K562 (cell line): ENCODE results near the gene SNX10. TPM values are rescaled to one million over a fixed set of nuclear protein-coding genes. Genes with fewer than 3 reads are reported as not detected.
A peak's percentile ranks its signal among the peaks of the same experiment; 100 is the strongest.

Experiments used
- ATAC-seq: fragments of 200-7000 bp; cut with Tn5 transposase; 3 replicates; pipeline ENCODE4 v1.9.1; 2020; ENCODE audit warnings: moderate library complexity
- BruUV-seq: library from RNA; stranded (reverse); fragments of 400-500 nt; replicated peaks from 2 replicates; lab custom pipeline; 2021; lab: Mats Ljungman, UMichigan
- CTCF ChIA-PET: fragments of 300-600 bp; formaldehyde crosslinking; extraction: SDS; loops from one replicate; lab custom pipeline; 2021; ENCODE audit warnings: low intra/inter-chr PET ratio; lab: Yijun Ruan, JAX
- POLR2A ChIA-PET: fragments of 300-600, 350-650 bp; sonication (Branson Sonifier 250); formaldehyde crosslinking; extraction: SDS; loops from one replicate; lab custom pipeline; 2021; ENCODE audit warnings: antibody characterized with exemption, inconsistent platforms; lab: Yijun Ruan, JAX
- DNase-seq, 4 experiments: peaks; one replicate each; pipeline versions ENCODE4 v3.0.0 to v3.0.0-alpha.2; 2011 to 2018; ENCODE audit warnings: low spot score in 3 of 4, mixed read lengths in 3 of 4; ENCODE audit errors: extremely low read depth in 1 of 4
- FAIRE-seq: peaks from 2 replicates; lab custom pipeline; 2011; peaks lifted over from hg19 to GRCh38; lab: Jason Lieb, UNC
- H2AFZ ChIP-seq: 2 replicates; pipeline ENCODE4 v1.6.0; 2011; ENCODE audit warnings: low read depth, low read length, control low read depth, inconsistent platforms
- H3K27ac ChIP-seq: fragments of 200-600 bp; 3 replicates; pipeline ENCODE4 v1.8.0; 2011; ENCODE audit warnings: low read depth, mild to moderate bottlenecking, control low read depth, inconsistent platforms, low read length, moderate library complexity, mixed read lengths; ENCODE audit errors: extremely low read depth
- H3K27me3 ChIP-seq, 2 experiments: fragments of 300-600 bp in 1 of 2; 2 replicates in 1 of 2; 3 replicates in 1 of 2; pipeline versions ENCODE4 v1.6.0 to v1.8.0; 2011; ENCODE audit warnings: inconsistent platforms in 2 of 2, low read length in 2 of 2, mild to moderate bottlenecking in 1 of 2, mixed read lengths in 1 of 2, moderate library complexity in 1 of 2; ENCODE audit not compliant: control insufficient read depth in 2 of 2, insufficient read depth in 2 of 2
- H3K36me3 ChIP-seq: fragments of 300-600 bp; 3 replicates; pipeline ENCODE4 v1.8.0; 2011; ENCODE audit warnings: mild to moderate bottlenecking, low read length, inconsistent platforms; ENCODE audit not compliant: control insufficient read depth, insufficient read depth
- H3K4me1 ChIP-seq, 2 experiments: fragments of 200-600 bp in 1 of 2; replicated peaks in 1 of 2; 2 replicates in 1 of 2; 3 replicates in 1 of 2; pipeline versions ENCODE4 v1.5.1 to v1.8.0; 2011; ENCODE audit warnings: inconsistent platforms in 2 of 2, low read length in 2 of 2, mild to moderate bottlenecking in 1 of 2, mixed read lengths in 1 of 2, moderate library complexity in 1 of 2; ENCODE audit not compliant: control insufficient read depth in 2 of 2, insufficient read depth in 2 of 2
- H3K4me2 ChIP-seq: 2 replicates; pipeline ENCODE4 v1.6.1; 2011; ENCODE audit warnings: low read length, control low read depth, inconsistent platforms, mixed read lengths; ENCODE audit not compliant: insufficient read depth
- H3K4me3 ChIP-seq: fragments of 200-600 bp; sonication (generic), shearing (Covaris generic); 2 replicates; pipeline ENCODE4 v1.5.1; 2016; ENCODE audit warnings: control low read depth, inconsistent platforms
- H3K79me2 ChIP-seq: fragments of 200-600 bp; 3 replicates; pipeline ENCODE4 v1.8.0; 2011; ENCODE audit warnings: low read length, inconsistent platforms; ENCODE audit not compliant: control insufficient read depth, insufficient read depth
- H3K9ac ChIP-seq, 2 experiments: 2 replicates each; pipeline versions ENCODE4 v1.6.0 to v1.6.1; 2011; ENCODE audit warnings: low read depth in 2 of 2, low read length in 2 of 2, control low read depth in 1 of 2, inconsistent platforms in 1 of 2, mild to moderate bottlenecking in 1 of 2, mixed read lengths in 1 of 2; ENCODE audit not compliant: insufficient read depth in 1 of 2
- H3K9me1 ChIP-seq: one replicate; pipeline ENCODE4 v1.6.0; 2011; ENCODE audit warnings: inconsistent platforms, mild to moderate bottlenecking, low read length, moderate library complexity; ENCODE audit not compliant: control insufficient read depth, insufficient read depth
- H3K9me3 ChIP-seq: replicated peaks from 2 replicates; pipeline ENCODE4 v1.5.1; 2011; ENCODE audit warnings: low read depth, low read length, inconsistent platforms; ENCODE audit not compliant: control insufficient read depth, insufficient read depth
- H4K20me1 ChIP-seq: replicated peaks from 2 replicates; pipeline ENCODE4 v1.6.1; 2011; ENCODE audit warnings: low read length, inconsistent platforms, mixed read lengths; ENCODE audit not compliant: control insufficient read depth, insufficient read depth
- BCL6 ChIP-seq: fragments of 250-450 bp; sonication (Bioruptor Pico); IDR thresholded peaks from 2 replicates; pipeline ENCODE4 v1.4.0; 2020
- CGGBP1 ChIP-seq: fragments of 250-450 bp; sonication (Bioruptor Pico); IDR thresholded peaks from 2 replicates; pipeline ENCODE4 v1.9.0; 2021; ENCODE audit warnings: mild to moderate bottlenecking
- E2F4 ChIP-seq: sonication (generic); formaldehyde crosslinking; IDR thresholded peaks from 2 replicates; pipeline ENCODE4 v1.8.0; 2022; ENCODE audit warnings: mild to moderate bottlenecking, low read depth, missing genetic modification reagents
- ESRRA ChIP-seq: fragments of 450-650 bp; IDR thresholded peaks from 2 replicates; pipeline ENCODE4 v1.6.1; 2014; ENCODE audit warnings: low read depth, mild to moderate bottlenecking, moderate library complexity, borderline replicate concordance
- FOXA1 ChIP-seq: fragments of 450-650 bp; IDR thresholded peaks from 2 replicates; pipeline ENCODE4 v1.6.1; 2016; ENCODE audit warnings: mild to moderate bottlenecking, borderline replicate concordance
- MED1 ChIP-seq: sonication (generic); formaldehyde crosslinking; IDR thresholded peaks from 2 replicates; pipeline ENCODE4 v1.8.1; 2023; ENCODE audit warnings: missing genetic modification reagents, borderline replicate concordance
- NELFE ChIP-seq: IDR thresholded peaks from 2 replicates; pipeline ENCODE4 v1.6.1; 2011; ENCODE audit warnings: mild to moderate bottlenecking; ENCODE audit not compliant: insufficient read depth, insufficient read length
- RBM25 ChIP-seq: fragments of 200-400 bp; formaldehyde crosslinking; IDR thresholded peaks from 2 replicates; pipeline ENCODE4 v1.6.1; 2018; ENCODE audit warnings: low read length, low read depth, moderate library complexity; ENCODE audit not compliant: severe bottlenecking
- RFX7 ChIP-seq: fragments of 250-450 bp; sonication (Bioruptor Pico); IDR thresholded peaks from 2 replicates; pipeline ENCODE4 v1.5.1; 2021; ENCODE audit warnings: mild to moderate bottlenecking
- TAL1 ChIP-seq: fragments of 450-650 bp; IDR thresholded peaks from 2 replicates; pipeline ENCODE4 v1.6.1; 2016; ENCODE audit warnings: mild to moderate bottlenecking
- ZNF584 ChIP-seq: fragments of 200-800 bp; sonication (Bioruptor generic); IDR thresholded peaks from 2 replicates; pipeline ENCODE4 v1.6.1; 2016; ENCODE audit warnings: low read depth, mild to moderate bottlenecking, missing genetic modification characterization, missing compliant biosample characterization
- WGBS: fragments of 100-300 bp; shearing (Covaris generic); methylation state at CpG from one replicate; pipeline ENCODE4 v1.1.6; 2016; ENCODE audit warnings: low coverage, mixed read lengths; ENCODE audit not compliant: insufficient coverage; ENCODE audit errors: missing lambda C conversion rate; 5-methylcytosine and 5-hydroxymethylcytosine counted together
- in situ Hi-C: fragments of 300-500 bp; cut with MboI; formaldehyde crosslinking; loops from 4 replicates; pipeline ENCODE4 v1.15.0; 2018; ENCODE audit warnings: inconsistent platforms, mixed read lengths
- intact Hi-C: fragments of 100-400 bp; cut with micrococcal nuclease; formaldehyde crosslinking; loops from 2 replicates; pipeline ENCODE4 v1.14.2; 2022
- polyA plus RNA-seq, 8 experiments: library from polyadenylated mRNA; depleted of rRNA in 4 of 8; stranded (reverse) in 5 of 8; unstranded in 3 of 8; fragments of >200 nt; fragmentation: Nextera tagmentation in 2 of 8; fragmentation: Illumina TruSeq in 1 of 8; extraction: Ambion mirVana in 2 of 8; extraction: Trizol in 1 of 8; gene quantifications; 2 replicates each; pipeline versions ENCODE4 v1.2.1 to v1.2.3, GENCODE V29; 2011 to 2014; ENCODE audit warnings: inconsistent platforms in 1 of 8, missing spikeins in 1 of 8
- total RNA-seq, 7 experiments: library from RNA; depleted of rRNA in 6 of 7; stranded (reverse); fragments of >200 nt in 6 of 7; fragmentation: Illumina TruSeq in 2 of 7; extraction: Trizol in 2 of 7; gene quantifications; 2 replicates each; pipeline versions ENCODE4 v1.2.1 to v1.2.3, GENCODE V29; 2011 to 2021; ENCODE audit warnings: low replicate concordance in 1 of 7

Gene SNX10
- total and polyA plus RNA-seq, 9 of the 15 experiments (the other 6 are each of a cell fraction or from before 2014, with no cell fraction given) = 6.9 to 16.5 (median 11.5) TPM

GRCh38 chr7:26317211-26317610 lies 25.5 kb downstream of the SNX10 start:
- Histone ChIP-seq H3K9me3 (no peaks in the 10 kb centered on the region), H3K9ac (no peak overlapping the region), H3K9me1 (no peaks in the 10 kb centered on the region), H3K27ac (no peak overlapping the region), H3K36me3 (no peaks in the 10 kb centered on the region), H3K4me3 (no peak overlapping the region), H2AFZ (no peak overlapping the region), H3K79me2 (no peaks in the 10 kb centered on the region), H3K4me1 (no peaks in the 10 kb centered on the region), H3K27me3 (no peaks in the 10 kb centered on the region), H4K20me1 (no peaks in the 10 kb centered on the region), H3K4me2 (no peak overlapping the region)
- no TSS peak for BruUV-seq
- ChIA-PET POLR2A (no interaction called here), CTCF (no interaction called here)
- 57% methylated on average over 3 of the region's 3 CpGs for WGBS
- in situ Hi-C loops (no loop called here), intact Hi-C loops (no loop called here)
- DNase-seq (no peak), FAIRE-seq (no peak), ATAC-seq (no peak)
- no peak for TF ChIP-seq NELFE
- TF ChIP-seq CGGBP1 (CRISPR knock-in tag) = no peak
- TF ChIP-seq MED1 (CRISPR knock-in tag) = no peak
- no peak for TF ChIP-seq E2F4
- TF ChIP-seq FOXA1 = no peak
- TF ChIP-seq RFX7 = no peak
- peak; percentile 46; the same call in 1 of the 2 replicates for TF ChIP-seq ESRRA
- no peak for TF ChIP-seq BCL6 (CRISPR knock-in tag)
- no peak for TF ChIP-seq ZNF584
- TF ChIP-seq TAL1 = no peak
- peak; percentile 64 for TF ChIP-seq RBM25
